Sigmoid colon (tissue), 4 donors: ENCODE measurements around the gene CLCN7.

Experiments used
- POLR2A ChIP-seq, 2 donors: fragments of 450-650 bp; IDR thresholded peaks; one replicate each; pipeline ENCODE4 v1.6.1; 2016; ENCODE audit warnings: antibody characterized with exemption in 2 of 2, mild to moderate bottlenecking in 2 of 2, moderate library complexity in 2 of 2
- POLR2AphosphoS5 ChIP-seq, 4 donors: sonication (generic); formaldehyde crosslinking; IDR thresholded peaks; one replicate each; pipeline ENCODE4 v1.6.1; 2017; ENCODE audit warnings: antibody characterized with exemption in 4 of 4
- TF ChIP-seq, protein P1 (sequence below), 4 experiments: fragments of 450-650 bp in 3 of 4; fragments of 200-600 bp in 1 of 4; IDR thresholded peaks; one replicate each; pipeline ENCODE4 v1.5.1; 2016 to 2019; ENCODE audit warnings: antibody characterized with exemption in 4 of 4, mild to moderate bottlenecking in 3 of 4, moderate library complexity in 2 of 4

- TF ChIP-seq, protein P1, sequence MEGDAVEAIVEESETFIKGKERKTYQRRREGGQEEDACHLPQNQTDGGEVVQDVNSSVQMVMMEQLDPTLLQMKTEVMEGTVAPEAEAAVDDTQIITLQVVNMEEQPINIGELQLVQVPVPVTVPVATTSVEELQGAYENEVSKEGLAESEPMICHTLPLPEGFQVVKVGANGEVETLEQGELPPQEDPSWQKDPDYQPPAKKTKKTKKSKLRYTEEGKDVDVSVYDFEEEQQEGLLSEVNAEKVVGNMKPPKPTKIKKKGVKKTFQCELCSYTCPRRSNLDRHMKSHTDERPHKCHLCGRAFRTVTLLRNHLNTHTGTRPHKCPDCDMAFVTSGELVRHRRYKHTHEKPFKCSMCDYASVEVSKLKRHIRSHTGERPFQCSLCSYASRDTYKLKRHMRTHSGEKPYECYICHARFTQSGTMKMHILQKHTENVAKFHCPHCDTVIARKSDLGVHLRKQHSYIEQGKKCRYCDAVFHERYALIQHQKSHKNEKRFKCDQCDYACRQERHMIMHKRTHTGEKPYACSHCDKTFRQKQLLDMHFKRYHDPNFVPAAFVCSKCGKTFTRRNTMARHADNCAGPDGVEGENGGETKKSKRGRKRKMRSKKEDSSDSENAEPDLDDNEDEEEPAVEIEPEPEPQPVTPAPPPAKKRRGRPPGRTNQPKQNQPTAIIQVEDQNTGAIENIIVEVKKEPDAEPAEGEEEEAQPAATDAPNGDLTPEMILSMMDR (IDR thresholded peaks at IDR 0.05) = no peak
- no peak for TF ChIP-seq POLR2A (IDR thresholded peaks at IDR 0.05)
- TF ChIP-seq POLR2AphosphoS5 (IDR thresholded peaks at IDR 0.05) = no peak
These were observed 17.5 kb upstream of the CLCN7 start for GRCh38 chr16:1492082-1492922.
